K562 (cell line): ENCODE data around the gene RPL28. TPM values are rescaled to one million over a fixed set of nuclear protein-coding genes. Genes with fewer than 3 reads are reported as not detected.

Experiments used
- IRF2 ChIP-seq: sonication (generic); formaldehyde crosslinking; IDR thresholded peaks from 2 replicates; pipeline ENCODE4 v1.8.1; 2022; ENCODE audit warnings: mild to moderate bottlenecking, missing genetic modification reagents
- L3MBTL2 ChIP-seq: fragments of 450-650 bp; IDR thresholded peaks from 2 replicates; pipeline ENCODE4 v1.6.1; 2016; ENCODE audit warnings: mild to moderate bottlenecking, moderate library complexity
- MTA3 ChIP-seq: fragments of 450-650 bp; formaldehyde crosslinking; IDR thresholded peaks from 2 replicates; pipeline ENCODE4 v1.6.1; 2017; ENCODE audit warnings: mild to moderate bottlenecking, borderline replicate concordance
- REST ChIP-seq, 2 experiments: fragments of 450-650 bp; formaldehyde crosslinking in 1 of 2; IDR thresholded peaks; 2 replicates each; pipeline versions ENCODE4 v1.4.0 to v1.6.1; 2014 to 2020; ENCODE audit warnings: mild to moderate bottlenecking in 2 of 2, borderline replicate concordance in 1 of 2, low read depth in 1 of 2
- SMARCE1 ChIP-seq: fragments of 450-650 bp; IDR thresholded peaks from 2 replicates; pipeline ENCODE4 v1.7.1; 2016; ENCODE audit warnings: mild to moderate bottlenecking
- SP1 ChIP-seq: sonication (generic); formaldehyde crosslinking; IDR thresholded peaks from 2 replicates; pipeline ENCODE4 v1.8.1; 2022; ENCODE audit warnings: mild to moderate bottlenecking, missing genetic modification reagents
- TEAD1 ChIP-seq, 2 experiments: fragments of 450-650 bp in 1 of 2; sonication (generic) in 1 of 2; formaldehyde crosslinking; IDR thresholded peaks; 2 replicates each; pipeline versions ENCODE4 v1.4.0 to v1.8.0; 2020 to 2022; ENCODE audit warnings: mild to moderate bottlenecking in 2 of 2, missing genetic modification reagents in 1 of 2
- UBTF ChIP-seq, 2 experiments: IDR thresholded peaks; 2 replicates each; pipeline ENCODE4 v1.6.1; 2012; ENCODE audit warnings: improper control_type of control experiment in 2 of 2, low read depth in 2 of 2, low read length in 2 of 2, borderline replicate concordance in 1 of 2
- polyA plus RNA-seq, 8 experiments: library from polyadenylated mRNA; depleted of rRNA in 4 of 8; stranded (reverse) in 5 of 8; unstranded in 3 of 8; fragments of >200 nt; fragmentation: Nextera tagmentation in 2 of 8; fragmentation: Illumina TruSeq in 1 of 8; extraction: Ambion mirVana in 2 of 8; extraction: Trizol in 1 of 8; gene quantifications; 2 replicates each; pipeline versions ENCODE4 v1.2.1 to v1.2.3, GENCODE V29; 2011 to 2014; ENCODE audit warnings: inconsistent platforms in 1 of 8, missing spikeins in 1 of 8
- total RNA-seq, 7 experiments: library from RNA; depleted of rRNA in 6 of 7; stranded (reverse); fragments of >200 nt in 6 of 7; fragmentation: Illumina TruSeq in 2 of 7; extraction: Trizol in 2 of 7; gene quantifications; 2 replicates each; pipeline versions ENCODE4 v1.2.1 to v1.2.3, GENCODE V29; 2011 to 2021; ENCODE audit warnings: low replicate concordance in 1 of 7
- TF ChIP-seq, protein P1 (sequence below), 3 experiments: IDR thresholded peaks in 2 of 3; conservative IDR thresholded peaks in 1 of 3; 2 replicates each; pipeline ENCODE4 v1.5.1; 2011 to 2012; ENCODE audit warnings: low read length in 3 of 3, mild to moderate bottlenecking in 3 of 3, control low read depth in 2 of 3, improper control_type of control experiment in 1 of 3, inconsistent platforms in 1 of 3, low read depth in 1 of 3, mixed read lengths in 1 of 3, moderate library complexity in 1 of 3; ENCODE audit not compliant: insufficient read depth in 2 of 3
- TF ChIP-seq, protein P2 (sequence below): fragments of 200-400 bp; formaldehyde crosslinking; IDR thresholded peaks from 2 replicates; pipeline ENCODE4 v1.6.1; 2017; ENCODE audit warnings: mild to moderate bottlenecking, low read depth, low read length, moderate library complexity

The RPL28 gene
- total and polyA plus RNA-seq, 9 of the 15 experiments (the other 6 are each of a cell fraction or from before 2014, with no cell fraction given): 124 to 3,106 (median 622) TPM

DNA sequence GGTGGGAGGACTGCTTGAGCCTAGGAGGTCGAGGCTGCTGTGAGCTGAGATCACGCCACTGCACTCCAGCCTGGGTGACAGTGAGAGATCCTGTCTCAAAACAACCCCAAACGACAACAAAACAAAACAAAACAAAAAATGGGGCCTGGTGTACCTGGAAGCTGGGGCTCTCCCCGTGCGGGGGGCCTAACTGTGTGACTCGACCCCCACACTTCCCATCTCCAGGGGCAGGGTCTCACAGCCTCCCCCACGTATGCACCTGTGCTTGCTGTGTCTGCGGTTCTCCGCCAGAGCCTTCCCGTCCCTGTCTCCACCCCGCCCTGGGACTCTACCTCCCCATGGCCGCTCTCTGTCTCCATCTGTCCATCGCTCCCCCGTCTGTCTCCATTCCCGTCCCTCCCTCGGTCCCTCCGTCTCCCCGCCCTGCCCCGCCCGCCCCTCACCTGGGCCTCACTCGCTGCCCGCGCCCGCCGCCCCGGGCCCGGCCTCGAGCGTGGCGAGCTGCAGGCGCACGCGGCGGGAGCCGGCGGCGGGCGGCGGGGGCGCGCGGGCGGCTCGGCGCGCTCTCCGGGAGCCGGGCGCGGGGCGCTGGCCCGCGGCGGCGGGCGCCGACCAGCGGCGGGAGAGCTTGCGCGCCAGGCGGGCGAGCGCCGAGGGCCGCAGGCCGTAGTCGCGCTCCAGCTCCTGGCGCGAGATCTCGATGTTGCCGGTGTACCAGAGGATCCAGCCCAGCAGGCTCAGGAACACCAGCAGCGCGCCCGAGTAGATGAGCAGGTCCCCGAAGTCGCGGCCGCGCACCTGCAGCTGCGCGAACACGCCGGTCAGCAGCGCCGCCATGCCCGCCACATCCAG is 2.2 kb upstream of the RPL28 start (continued):
- TF ChIP-seq REST (IDR thresholded peaks at IDR 0.05; ENCODE audit: borderline replicate concordance) (no peak), REST (CRISPR knock-in tag; IDR thresholded peaks at IDR 0.05; ENCODE audit: low read depth) (0 out of 2 replicates have a peak, but pooled peaks have one; percentile 48), IRF2 (no peak), UBTF (IDR thresholded peaks at IDR 0.05; ENCODE audit: borderline replicate concordance in 1 of 2, low read depth in 2 of 2, low read length in 2 of 2) (peak; percentile 60 to 75; a peak in 1 of 4 replicates), L3MBTL2 (peak; percentile 76), SP1 (CRISPR knock-in tag) (no peak), SMARCE1 (0 out of 2 replicates have a peak, but pooled peaks have one; percentile 37), TEAD1 (CRISPR knock-in tag; IDR thresholded peaks at IDR 0.05) (0 out of 4 replicates have a peak, but pooled peaks of 1 of the 2 experiments have one; percentile 15), MTA3 (no peak)
- TF ChIP-seq, protein P1, sequence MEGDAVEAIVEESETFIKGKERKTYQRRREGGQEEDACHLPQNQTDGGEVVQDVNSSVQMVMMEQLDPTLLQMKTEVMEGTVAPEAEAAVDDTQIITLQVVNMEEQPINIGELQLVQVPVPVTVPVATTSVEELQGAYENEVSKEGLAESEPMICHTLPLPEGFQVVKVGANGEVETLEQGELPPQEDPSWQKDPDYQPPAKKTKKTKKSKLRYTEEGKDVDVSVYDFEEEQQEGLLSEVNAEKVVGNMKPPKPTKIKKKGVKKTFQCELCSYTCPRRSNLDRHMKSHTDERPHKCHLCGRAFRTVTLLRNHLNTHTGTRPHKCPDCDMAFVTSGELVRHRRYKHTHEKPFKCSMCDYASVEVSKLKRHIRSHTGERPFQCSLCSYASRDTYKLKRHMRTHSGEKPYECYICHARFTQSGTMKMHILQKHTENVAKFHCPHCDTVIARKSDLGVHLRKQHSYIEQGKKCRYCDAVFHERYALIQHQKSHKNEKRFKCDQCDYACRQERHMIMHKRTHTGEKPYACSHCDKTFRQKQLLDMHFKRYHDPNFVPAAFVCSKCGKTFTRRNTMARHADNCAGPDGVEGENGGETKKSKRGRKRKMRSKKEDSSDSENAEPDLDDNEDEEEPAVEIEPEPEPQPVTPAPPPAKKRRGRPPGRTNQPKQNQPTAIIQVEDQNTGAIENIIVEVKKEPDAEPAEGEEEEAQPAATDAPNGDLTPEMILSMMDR (IDR thresholded peaks at IDR 0.05 in 2 of 3, conservative IDR thresholded peaks at IDR 0.05 in 1 of 3; ENCODE audit: insufficient read depth in 2 of 3, low read depth in 1 of 3, low read length in 3 of 3): peak in 2 of 3 experiments; percentile 38 to 61; a peak in 4 of 6 replicates
- TF ChIP-seq, protein P2, sequence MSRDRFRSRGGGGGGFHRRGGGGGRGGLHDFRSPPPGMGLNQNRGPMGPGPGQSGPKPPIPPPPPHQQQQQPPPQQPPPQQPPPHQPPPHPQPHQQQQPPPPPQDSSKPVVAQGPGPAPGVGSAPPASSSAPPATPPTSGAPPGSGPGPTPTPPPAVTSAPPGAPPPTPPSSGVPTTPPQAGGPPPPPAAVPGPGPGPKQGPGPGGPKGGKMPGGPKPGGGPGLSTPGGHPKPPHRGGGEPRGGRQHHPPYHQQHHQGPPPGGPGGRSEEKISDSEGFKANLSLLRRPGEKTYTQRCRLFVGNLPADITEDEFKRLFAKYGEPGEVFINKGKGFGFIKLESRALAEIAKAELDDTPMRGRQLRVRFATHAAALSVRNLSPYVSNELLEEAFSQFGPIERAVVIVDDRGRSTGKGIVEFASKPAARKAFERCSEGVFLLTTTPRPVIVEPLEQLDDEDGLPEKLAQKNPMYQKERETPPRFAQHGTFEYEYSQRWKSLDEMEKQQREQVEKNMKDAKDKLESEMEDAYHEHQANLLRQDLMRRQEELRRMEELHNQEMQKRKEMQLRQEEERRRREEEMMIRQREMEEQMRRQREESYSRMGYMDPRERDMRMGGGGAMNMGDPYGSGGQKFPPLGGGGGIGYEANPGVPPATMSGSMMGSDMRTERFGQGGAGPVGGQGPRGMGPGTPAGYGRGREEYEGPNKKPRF: no peak
